Inflammatory macrophage treated with lipopolysaccharide for 1 hour (primary cell): Measurements from ENCODE around the gene OPA3.

Experiments
- DNase-seq, 2 donors: peaks; one replicate each; pipeline ENCODE4 v3.0.0-alpha.2; 2020 to 2022

Gene OPA3

GRCh38 chr19:45597425-45598111 is 13.0 kb upstream of the OPA3 start:
- DNase-seq = no peak

DNA sequence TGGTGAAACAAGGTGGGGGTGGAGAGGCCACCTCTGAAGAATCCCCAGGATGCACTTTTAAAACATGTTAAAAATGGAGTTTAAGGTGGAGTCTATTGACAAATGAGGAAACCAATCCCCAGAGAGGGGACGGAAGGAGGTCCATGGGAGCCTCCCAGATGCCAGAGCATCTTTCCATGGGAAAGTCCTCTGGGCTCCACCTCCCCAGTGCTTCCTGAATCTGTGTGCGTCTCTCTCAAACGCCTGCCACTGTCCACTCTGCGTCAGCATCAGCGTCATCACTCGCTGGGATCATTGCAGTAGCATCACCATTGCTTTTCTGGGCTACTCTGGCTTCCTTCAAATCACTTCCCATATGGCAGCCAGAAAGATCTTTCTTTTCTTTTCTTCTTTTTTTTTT is 11.2 kb upstream of the OPA3 start:
- no peak for DNase-seq

DNA sequence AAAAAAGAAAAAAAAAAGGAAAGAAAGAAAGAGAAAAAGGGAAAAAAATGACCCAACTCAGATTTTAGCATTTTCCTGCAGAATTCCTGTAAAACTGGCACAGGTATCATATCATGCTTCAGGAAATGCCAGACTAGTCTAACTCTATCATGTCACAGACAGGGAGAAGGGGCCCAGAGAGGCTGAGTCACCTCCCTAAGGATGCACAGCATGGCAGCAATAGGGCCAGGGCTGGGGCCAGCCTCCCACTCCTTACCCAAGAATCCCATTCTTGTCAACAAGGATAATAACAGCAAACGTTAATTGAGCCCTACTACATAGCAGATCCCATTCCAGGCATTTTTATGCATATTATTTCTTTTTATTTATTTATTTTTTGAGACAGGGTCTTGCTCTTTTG is 8.9 kb upstream of the OPA3 start:
- DNase-seq = no peak

- no peak for DNase-seq
Measured at GRCh38 chr19:45592366-45592765, 7.8 kb upstream of the OPA3 start.

GRCh38 chr19:45591638-45592005 is 7.0 kb upstream of the OPA3 start:
- DNase-seq = no peak

DNA sequence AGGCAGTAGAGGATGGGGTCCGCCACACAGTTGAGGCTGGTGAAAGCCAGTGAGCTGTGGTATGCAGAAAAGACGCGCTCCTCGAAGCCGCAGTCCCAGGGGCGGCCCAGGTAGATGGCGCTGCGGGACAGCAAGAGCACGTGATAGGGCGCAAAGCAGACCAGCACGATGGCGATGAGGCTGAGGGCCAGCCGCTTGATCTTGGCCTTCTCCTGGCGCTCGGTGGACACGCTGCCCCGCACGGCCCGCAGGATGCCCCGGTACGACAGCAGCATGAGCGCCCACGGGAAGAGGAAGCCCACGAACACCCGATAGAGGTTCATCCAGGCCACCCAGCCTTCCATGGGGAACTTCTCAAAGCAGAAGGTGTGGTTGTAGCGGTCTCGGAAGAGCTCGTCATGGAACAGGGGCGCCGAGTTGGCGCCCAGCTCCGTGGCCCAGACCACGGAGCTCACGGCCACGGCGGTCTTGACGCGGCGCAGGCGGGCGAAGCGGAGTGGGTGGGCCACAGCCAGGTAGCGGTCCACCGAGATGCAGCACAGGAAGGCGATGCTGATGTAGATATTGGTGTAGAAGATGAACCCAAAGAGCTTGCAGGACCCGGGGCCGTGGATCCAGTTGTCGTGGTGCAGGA is 6.5 kb upstream of the OPA3 start:
- DNase-seq = no peak

DNA sequence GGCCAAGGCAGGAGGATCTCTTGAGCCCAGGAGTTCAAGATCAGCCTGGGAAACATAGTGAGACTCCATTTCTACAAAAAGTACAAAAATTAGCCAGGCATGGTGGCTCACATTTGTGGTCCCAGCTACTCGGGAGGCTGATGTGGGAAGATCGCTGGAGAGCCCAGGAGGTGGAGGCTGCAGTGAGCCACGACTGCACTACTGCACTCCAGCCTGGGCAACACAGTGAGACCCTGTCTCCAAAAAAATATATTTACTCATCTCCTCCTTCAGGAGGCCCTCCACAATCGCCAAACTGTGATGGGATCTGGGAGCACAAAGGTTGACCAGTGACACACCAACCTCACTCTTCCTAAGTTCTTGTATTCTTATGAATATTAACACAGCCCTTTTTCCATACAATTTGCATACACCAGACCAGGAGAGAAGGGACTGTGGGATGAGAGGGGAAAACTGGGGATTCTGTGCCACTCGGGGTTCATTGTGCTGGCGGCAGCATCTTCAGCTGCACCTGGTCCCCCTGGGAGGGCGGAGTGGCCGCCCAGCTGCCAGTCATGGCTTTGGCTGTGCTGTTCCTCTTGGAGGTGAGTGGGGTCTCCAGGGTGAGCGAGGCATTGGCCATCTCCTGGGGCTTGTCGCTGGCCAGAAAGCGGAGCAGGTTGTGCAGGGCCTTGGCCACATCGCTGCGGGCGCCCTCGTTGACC is 5.8 kb upstream of the OPA3 start:
- no peak for DNase-seq

DNA sequence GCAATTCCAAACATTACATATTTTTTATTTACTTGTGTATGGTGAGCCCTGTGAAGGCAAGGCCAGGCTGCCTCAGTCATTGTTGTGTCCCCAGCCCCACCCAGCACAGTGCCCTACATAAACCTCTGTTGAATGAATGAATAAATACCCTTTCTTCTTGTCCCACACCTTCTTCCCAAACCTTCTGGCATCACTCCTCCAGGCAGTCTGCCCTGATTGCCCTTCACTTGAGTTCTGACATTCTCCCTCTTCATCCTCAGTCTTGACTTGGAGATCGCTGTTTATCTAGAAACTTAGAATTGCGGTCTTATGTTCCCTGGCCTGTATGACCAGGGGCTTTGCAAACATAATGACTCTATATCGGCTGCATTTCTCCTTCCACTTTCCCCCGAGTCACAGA is 5.2 kb upstream of the OPA3 start:
- no peak for DNase-seq

GRCh38 chr19:45587873-45588272 is 3.3 kb upstream of the OPA3 start:
- DNase-seq = no peak

DNA sequence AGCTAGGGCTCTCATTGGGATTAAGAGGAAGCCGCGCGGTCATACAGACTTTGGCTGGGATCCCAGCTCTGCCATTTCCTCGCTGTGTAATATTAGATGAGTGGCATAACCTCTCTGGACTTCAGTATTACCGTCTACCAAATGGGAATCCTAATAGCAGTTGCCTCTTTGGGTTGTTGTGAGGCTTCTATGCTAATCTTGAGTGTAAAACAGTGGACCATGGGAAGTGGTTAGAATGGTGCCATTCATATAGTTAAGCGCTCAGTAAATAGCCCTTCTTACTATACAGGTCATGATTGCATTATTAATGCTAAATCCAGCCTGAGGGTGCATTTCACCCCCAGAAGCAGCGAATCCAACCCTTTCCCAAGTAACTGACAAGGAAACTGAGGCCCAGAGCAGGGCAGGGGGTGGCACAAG is 566 bp upstream of the OPA3 start:
- no peak for DNase-seq

DNA sequence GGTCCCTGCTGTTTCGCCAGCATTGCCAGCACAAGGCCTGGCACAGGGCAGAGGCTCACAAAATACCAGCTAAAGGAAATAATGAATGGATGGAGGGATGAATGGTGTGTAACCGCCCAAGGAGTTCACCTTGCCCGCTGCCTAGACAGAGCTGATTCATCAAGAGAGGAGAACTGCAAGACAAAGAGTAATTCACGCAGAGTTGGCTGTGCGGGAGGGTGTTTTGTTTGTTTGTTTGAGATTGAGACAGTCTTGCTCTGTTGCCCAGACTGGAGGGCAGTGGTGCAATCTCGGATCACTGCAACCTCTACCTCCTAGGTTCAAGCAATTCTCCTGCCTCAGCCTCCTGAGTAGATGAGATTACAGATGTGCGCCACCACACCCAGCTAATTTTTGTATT is 3.0 kb downstream of the OPA3 start:
- no peak for DNase-seq

DNA sequence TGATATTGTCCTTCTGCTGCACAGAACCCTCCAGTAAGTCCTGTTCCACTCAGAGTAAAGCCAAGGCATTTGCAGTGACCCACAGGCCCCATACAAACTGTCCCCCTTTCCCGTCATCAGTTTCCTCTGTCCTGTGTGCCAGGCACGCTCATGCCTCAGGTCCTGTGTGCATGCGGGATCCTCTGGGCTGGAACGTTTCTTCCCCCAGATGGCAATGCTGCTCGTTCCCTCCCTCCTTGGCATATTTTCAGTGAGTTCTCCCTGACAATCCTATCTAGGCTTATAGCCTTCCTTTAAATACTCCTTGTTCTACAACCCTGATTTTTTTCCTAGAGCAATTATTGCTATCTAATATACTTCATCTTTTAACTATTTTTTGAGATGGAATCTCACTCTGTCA is 5.7 kb downstream of the OPA3 start:
- DNase-seq = no peak

GRCh38 chr19:45577111-45577905 is 7.3 kb downstream of the OPA3 start:
- DNase-seq = no peak

DNA sequence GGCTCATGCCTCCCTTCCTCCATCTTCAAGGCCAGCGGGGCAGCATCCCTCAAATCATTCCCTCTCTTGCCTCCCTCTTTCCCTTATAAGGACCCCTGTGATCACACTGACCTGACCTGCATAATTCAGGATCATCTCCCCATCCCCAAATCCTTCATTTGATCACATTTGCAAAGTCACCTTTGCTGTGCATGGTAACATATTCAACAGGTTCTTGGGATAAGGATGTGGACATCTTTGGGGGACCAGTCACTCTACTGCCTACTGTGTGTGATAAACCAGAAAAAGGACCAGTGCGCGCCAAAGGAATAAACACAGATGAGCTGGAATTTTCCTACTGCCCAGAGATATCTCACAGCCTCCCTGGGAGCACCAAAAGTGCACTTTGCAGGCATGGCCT is 7.9 kb downstream of the OPA3 start:
- no peak for DNase-seq

DNA sequence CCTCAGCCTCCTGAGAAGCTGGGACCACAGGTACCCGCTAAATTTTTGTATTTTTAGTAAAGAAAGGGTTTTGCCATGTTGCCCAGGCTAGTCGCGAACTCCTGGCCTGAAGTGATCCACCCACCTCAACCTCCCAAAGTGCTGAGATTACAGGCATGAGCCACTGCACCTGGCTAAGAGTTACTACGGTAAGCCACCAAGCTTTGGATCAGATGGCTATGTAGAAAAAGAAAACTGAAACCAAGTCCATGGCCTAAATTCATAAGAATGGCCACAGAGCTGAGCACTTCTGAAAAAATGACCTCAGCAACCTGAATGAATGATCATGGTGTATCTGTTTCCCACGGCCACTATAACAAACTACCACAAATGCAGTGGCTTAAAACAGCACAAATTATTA is 9.4 kb downstream of the OPA3 start:
- DNase-seq = no peak

GRCh38 chr19:45574526-45574925 is 10.1 kb downstream of the OPA3 start:
- DNase-seq = no peak

- no peak for DNase-seq
Measured at GRCh38 chr19:45571457-45572220, 13.0 kb downstream of the OPA3 start.

- DNase-seq = peak; percentile 22 to 76
Measured at GRCh38 chr19:45569619-45570421, 14.8 kb downstream of the OPA3 start.

GRCh38 chr19:45568732-45569131 is 15.9 kb downstream of the OPA3 start:
- DNase-seq = no peak

DNA sequence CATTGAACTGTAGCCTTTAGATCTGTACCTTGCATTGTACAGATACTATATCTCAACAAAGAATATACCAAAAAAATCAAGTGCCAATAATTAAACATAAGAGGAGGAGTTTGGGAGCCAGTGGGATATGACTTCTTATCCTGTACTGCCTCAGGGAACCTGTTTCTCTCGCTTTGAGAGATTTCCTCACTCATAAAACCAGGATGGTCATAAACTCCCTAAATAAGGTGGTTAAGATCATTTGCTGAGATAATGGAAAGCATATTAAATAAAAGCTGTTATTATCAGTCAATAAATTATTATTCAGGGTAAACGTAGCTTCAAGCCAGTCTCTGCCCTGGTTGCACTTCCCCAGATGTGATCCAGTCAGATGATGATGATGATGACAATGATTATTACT is 17.0 kb downstream of the OPA3 start:
- DNase-seq = no peak

DNA sequence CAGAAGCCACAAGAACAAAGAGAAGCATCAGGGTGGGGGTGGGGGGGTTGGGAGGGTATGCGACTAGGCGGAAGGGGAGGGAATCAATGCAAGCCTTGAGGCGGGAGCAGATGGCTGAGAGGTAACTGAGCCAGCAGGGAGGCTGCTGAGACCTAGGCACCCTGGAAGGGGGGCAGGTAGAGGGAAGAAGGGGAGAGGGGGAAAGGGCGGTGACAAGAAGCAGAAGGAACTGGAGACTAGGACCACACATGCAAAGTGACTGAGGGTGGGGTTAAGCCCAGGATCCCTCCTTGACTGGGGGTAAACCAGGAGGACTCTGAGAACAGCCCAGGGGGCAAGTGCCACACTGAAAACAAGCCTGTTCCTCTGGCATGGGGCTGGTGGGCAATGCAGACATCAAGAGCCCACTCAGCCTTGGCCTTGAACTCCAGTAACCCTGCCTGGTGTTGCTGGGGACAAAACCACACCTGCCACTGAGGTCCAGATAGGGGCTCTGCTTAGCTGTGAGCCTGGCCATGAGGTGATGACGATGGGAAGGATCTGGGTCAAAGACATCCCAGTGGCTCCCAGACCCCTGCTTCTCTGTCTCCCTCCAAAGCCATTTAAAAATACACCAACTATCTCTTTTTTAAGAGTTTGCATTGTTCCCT is 20.3 kb downstream of the OPA3 start:
- DNase-seq = no peak
